ENCODE measurements around the gene MN1.

MN1 gene

DNA sequence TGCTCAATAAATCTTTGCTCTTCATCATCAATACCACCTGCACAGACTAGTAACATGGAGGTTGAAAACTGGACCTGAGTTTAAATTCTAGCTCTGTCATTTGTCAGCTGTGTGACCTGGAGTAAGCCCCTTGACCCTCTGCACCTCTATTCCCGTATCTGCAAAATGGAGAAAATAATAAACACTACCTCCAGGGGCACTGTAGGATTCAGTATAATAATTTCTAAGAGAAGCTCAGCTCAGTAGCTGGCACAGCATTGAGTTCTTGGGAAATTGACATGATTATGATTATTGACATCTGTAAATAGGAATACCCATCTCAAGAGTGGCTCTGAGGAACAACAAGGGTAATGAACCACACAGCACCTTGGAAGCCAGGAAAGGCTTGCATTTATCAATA is 78.4 kb downstream of the MN1 start:
- no peak for DNase-seq (ENCODE audit: low read depth)
- TF ChIP-seq, protein P1, sequence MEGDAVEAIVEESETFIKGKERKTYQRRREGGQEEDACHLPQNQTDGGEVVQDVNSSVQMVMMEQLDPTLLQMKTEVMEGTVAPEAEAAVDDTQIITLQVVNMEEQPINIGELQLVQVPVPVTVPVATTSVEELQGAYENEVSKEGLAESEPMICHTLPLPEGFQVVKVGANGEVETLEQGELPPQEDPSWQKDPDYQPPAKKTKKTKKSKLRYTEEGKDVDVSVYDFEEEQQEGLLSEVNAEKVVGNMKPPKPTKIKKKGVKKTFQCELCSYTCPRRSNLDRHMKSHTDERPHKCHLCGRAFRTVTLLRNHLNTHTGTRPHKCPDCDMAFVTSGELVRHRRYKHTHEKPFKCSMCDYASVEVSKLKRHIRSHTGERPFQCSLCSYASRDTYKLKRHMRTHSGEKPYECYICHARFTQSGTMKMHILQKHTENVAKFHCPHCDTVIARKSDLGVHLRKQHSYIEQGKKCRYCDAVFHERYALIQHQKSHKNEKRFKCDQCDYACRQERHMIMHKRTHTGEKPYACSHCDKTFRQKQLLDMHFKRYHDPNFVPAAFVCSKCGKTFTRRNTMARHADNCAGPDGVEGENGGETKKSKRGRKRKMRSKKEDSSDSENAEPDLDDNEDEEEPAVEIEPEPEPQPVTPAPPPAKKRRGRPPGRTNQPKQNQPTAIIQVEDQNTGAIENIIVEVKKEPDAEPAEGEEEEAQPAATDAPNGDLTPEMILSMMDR (conservative IDR thresholded peaks at IDR 0.05; ENCODE audit: low read length): peak; percentile 20; the same call in 1 of the 2 replicates
- no peak overlapping the region for H3K4me3 ChIP-seq (ENCODE audit: low read length)

DNA sequence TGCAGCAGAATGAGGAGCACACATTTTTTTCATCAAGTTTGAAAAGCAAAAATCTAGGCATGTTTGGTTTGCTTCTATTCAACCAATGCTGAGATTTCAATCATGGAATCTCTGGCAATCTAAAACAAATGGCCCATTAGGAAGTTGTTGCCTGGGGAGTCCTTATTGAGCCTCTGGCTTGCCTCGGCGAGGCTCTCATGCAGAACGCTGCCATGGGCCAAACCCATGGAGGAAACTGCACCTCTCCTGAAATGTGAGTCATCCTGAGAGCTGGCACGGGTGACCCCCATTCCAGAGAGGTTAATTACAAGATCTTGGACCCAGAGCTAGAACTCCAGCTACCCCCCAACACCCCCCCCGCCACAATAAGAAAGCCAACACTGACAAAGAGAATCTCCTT is 80.7 kb downstream of the MN1 start:
- H3K4me3 ChIP-seq (ENCODE audit: low read length): no peak overlapping the region
- peak; percentile 34 for DNase-seq (ENCODE audit: low read depth)
- TF ChIP-seq, protein P1 (conservative IDR thresholded peaks at IDR 0.05; ENCODE audit: low read length): no peak

DNA sequence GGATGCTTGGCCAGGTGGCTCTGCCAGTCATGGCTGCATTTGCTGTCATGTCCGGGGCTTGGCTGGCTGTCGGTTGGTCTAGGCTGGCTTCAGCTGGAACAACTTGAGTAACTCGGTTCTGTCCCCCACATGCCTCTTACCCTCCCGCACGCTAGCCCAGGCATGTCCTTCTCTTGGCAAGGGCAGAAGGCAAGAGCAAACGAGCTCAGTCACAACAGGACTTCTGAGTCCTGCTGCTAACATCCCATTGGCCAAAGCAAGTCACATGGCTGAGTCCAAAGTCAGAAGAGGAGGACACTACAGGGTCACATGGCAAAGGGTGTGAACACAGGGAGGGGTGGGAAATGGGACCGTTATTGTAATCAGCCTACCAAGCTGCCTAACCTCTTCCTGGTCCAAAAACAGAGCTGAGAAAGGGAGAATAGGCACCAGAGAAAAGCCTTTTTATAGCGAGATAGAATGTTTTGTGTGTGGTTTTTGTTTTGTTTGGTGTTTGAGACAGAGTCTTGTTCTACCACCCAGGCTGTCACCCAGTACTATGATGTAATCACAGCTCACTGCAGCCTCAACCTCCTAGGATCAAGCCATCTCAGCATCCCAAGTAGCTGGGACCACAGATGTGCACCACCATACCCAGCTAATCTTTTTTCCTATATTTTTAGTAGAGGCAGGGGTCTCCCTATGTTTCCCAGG is 81.9 kb downstream of the MN1 start:
- no peak overlapping the region for H3K4me3 ChIP-seq (ENCODE audit: low read length)

GRCh38 chr22:27719036-27719347 is 82.6 kb downstream of the MN1 start:
- DNase-seq (ENCODE audit: low read depth): no peak
- no peak overlapping the region for H3K4me3 ChIP-seq (ENCODE audit: low read length)
- TF ChIP-seq, protein P1 (conservative IDR thresholded peaks at IDR 0.05; ENCODE audit: low read length): no peak

More for the DNA sequence above, 81.9 kb downstream of the MN1 start:
- peak; percentile 67 for DNase-seq (ENCODE audit: low read depth)
- TF ChIP-seq, protein P1 (conservative IDR thresholded peaks at IDR 0.05; ENCODE audit: low read length): no peak

- DNase-seq (ENCODE audit: low read depth): peak; percentile 92
- peak overlapping the region; percentile 10 for H3K4me3 ChIP-seq (ENCODE audit: low read length)
- TF ChIP-seq, protein P1 (conservative IDR thresholded peaks at IDR 0.05; ENCODE audit: low read length): no peak
Measured at GRCh38 chr22:27718186-27719035, 83.1 kb downstream of the MN1 start.

DNA sequence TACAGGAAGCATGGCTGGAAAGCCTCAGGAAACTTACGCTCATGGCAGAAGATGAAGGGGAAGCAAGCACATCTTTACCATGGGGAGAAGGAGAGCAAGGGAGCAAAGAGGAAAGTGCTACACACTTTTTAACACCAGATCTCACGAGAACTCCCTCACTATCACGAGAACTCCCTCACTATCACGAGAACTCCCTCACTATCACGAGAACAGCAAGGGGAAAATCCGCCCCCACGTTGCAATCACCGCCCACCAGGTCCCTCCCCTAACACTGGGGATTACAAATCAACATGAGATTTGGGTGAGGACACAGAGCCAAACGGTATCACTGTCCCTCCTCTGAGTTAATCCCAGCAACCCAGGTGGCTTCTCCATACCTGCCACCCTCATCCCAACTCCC is 84.5 kb downstream of the MN1 start:
- H3K4me3 ChIP-seq (ENCODE audit: low read length): no peak overlapping the region
- no peak for DNase-seq (ENCODE audit: low read depth)
- TF ChIP-seq, protein P1 (conservative IDR thresholded peaks at IDR 0.05; ENCODE audit: low read length): no peak

GRCh38 chr22:27716074-27716473 is 85.5 kb downstream of the MN1 start:
- TF ChIP-seq, protein P1 (conservative IDR thresholded peaks at IDR 0.05; ENCODE audit: low read length): no peak
- no peak for DNase-seq (ENCODE audit: low read depth)
- no peak overlapping the region for H3K4me3 ChIP-seq (ENCODE audit: low read length)
